ENCODE data around the gene ZNF771.

Gene ZNF771

DNA sequence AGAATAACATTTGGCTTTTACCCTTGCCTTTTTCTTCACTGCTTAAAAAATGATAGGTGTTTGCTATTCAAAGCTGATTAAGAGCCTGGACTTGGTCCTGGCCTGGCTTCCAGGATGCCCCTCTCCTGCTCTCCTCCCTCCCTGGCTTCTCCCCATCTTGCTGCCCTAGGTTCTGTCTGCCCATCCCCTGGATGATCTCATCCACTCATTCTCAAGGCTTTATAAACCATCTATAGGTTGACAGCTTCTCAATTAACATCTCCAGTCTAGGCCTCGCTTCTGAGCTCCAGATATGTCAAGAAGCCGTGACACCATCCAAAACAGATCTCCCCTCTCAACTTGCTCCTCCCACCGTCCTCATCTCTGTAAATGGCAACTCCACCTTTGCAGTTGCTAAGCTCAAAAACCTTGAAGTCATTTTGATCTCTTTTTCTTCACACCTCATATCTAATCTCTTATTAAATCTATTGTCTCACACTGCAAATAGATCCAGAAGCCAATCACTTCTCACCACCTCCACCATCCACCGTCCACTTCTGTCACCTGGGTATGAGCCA lies 8.7 kb downstream of the ZNF771 start:
- Histone ChIP-seq H3K4me3 (ENCODE audit: low read depth in 1 of 5, low read length in 5 of 5) (no peak overlapping the region), H3K27me3 (ENCODE audit: control insufficient read depth in 5 of 5, insufficient read depth in 4 of 5, low read length in 5 of 5) (no peaks in the 10 kb centered on the region), H3K36me3 (ENCODE audit: control insufficient read depth in 5 of 5, insufficient read depth in 5 of 5, low read length in 5 of 5) (peaks cover 0 to 22% (median 11%) of the 10 kb centered on the region in 5 donors), H3K27ac (ENCODE audit: low read depth, low read length) (no peak overlapping the region), H3K9me3 (ENCODE audit: control insufficient read depth in 5 of 5, low read length in 5 of 5) (no peaks in the 10 kb centered on the region), H3K9ac (ENCODE audit: low read length in 5 of 5) (no peak overlapping the region), H3K4me1 (ENCODE audit: control insufficient read depth in 5 of 5, insufficient read depth in 5 of 5, low read length in 5 of 5) (peaks cover 0 to 18% (median 11%) of the 10 kb centered on the region in 5 donors)

DNA sequence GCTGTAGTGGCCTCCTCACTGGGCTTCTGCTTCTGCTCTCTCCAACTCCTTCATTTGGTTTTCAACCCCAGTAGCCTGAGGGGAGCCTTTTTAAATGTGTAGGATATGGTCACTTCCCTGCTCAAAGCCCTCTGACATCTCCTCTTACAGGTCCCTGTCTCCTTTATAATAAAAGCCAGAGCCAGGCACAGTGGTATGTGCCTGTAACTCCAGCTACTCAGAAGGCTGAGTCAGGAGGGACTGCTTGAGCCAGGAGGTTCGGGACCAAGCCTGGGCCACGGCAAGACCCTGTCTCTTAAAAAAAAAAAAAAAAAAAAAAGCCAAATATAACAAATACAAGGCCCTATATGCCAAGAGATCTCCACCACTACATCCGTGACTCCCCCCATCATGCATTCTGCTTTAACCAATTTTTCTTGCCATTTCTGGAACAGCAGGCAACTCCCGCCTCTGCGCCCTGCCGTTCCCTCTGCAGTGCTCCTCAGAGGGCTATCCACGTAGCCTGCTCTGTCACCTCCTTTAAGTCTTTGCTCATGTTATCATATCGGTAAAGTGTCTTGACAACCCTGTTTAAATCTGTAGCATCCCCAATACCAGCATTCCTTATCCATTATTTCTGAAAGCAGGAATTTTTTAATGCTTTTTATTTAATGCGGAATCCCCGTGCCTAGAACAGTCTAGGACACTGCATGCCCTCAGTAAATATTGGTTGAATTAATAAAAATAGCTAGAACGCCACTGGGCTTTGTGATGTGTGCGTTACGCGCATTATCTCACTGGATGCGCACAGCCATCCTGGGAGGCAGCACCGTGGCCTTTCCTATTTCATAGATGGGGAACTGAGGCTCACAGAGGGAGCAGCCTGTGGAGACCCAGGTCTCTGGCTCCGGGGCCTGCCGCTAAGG lies 9.5 kb downstream of the ZNF771 start:
- Histone ChIP-seq H3K4me1 (ENCODE audit: control insufficient read depth in 5 of 5, insufficient read depth in 5 of 5, low read length in 5 of 5) (peaks cover 0 to 18% (median 11%) of the 10 kb centered on the region in 5 donors), H3K4me3 (ENCODE audit: low read depth in 1 of 5, low read length in 5 of 5) (peak overlapping the region; percentile 58 to 85 (median 74)), H3K36me3 (ENCODE audit: control insufficient read depth in 5 of 5, insufficient read depth in 5 of 5, low read length in 5 of 5) (peaks cover 0 to 19% (median 7%) of the 10 kb centered on the region in 5 donors), H3K27me3 (ENCODE audit: control insufficient read depth in 5 of 5, insufficient read depth in 4 of 5, low read length in 5 of 5) (no peaks in the 10 kb centered on the region), H3K9ac (ENCODE audit: low read length in 5 of 5) (peak overlapping the region in 1 of 5 donors; percentile 51), H3K27ac (ENCODE audit: low read depth, low read length) (no peak overlapping the region), H3K9me3 (ENCODE audit: control insufficient read depth in 5 of 5, low read length in 5 of 5) (no peaks in the 10 kb centered on the region)

DNA sequence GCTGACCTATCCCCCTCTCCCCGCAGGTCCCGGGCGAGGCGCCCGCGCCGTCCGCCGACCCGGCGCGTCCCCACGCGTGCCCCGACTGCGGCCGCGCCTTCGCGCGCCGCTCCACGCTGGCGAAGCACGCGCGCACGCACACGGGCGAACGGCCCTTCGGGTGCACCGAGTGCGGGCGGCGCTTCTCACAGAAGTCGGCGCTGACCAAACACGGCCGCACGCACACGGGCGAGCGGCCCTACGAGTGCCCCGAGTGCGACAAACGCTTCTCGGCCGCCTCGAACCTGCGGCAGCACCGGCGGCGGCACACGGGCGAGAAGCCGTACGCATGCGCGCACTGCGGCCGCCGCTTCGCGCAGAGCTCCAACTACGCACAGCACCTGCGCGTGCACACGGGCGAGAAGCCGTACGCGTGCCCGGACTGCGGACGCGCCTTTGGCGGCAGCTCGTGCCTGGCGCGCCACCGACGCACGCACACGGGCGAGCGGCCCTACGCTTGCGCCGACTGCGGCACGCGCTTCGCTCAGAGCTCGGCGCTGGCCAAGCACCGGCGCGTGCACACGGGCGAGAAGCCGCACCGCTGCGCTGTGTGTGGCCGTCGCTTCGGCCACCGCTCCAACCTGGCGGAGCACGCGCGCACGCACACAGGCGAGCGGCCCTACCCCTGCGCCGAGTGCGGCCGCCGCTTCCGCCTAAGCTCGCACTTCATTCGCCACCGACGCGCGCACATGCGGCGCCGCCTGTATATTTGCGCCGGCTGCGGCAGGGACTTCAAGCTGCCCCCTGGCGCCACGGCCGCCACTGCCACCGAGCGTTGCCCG lies 10.3 kb downstream of the ZNF771 start:
- H3K9ac ChIP-seq (ENCODE audit: low read length in 5 of 5), result peak overlapping the region in 3 of 5 donors; percentile 19 to 51 (median 37)
- peaks cover 0 to 22% (median 16%) of the 10 kb centered on the region in 5 donors for H3K36me3 ChIP-seq (ENCODE audit: control insufficient read depth in 5 of 5, insufficient read depth in 5 of 5, low read length in 5 of 5)
- H3K9me3 ChIP-seq (ENCODE audit: control insufficient read depth in 5 of 5, low read length in 5 of 5), result no peaks in the 10 kb centered on the region
- H3K27me3 ChIP-seq (ENCODE audit: control insufficient read depth in 5 of 5, insufficient read depth in 4 of 5, low read length in 5 of 5), result no peaks in the 10 kb centered on the region
- H3K4me3 ChIP-seq (ENCODE audit: low read depth in 1 of 5, low read length in 5 of 5), result peak overlapping the region; percentile 58 to 85 (median 74)
- H3K4me1 ChIP-seq (ENCODE audit: control insufficient read depth in 5 of 5, insufficient read depth in 5 of 5, low read length in 5 of 5), result peaks cover 0 to 18% (median 11%) of the 10 kb centered on the region in 5 donors
- H3K27ac ChIP-seq (ENCODE audit: low read depth, low read length), result no peak overlapping the region

DNA sequence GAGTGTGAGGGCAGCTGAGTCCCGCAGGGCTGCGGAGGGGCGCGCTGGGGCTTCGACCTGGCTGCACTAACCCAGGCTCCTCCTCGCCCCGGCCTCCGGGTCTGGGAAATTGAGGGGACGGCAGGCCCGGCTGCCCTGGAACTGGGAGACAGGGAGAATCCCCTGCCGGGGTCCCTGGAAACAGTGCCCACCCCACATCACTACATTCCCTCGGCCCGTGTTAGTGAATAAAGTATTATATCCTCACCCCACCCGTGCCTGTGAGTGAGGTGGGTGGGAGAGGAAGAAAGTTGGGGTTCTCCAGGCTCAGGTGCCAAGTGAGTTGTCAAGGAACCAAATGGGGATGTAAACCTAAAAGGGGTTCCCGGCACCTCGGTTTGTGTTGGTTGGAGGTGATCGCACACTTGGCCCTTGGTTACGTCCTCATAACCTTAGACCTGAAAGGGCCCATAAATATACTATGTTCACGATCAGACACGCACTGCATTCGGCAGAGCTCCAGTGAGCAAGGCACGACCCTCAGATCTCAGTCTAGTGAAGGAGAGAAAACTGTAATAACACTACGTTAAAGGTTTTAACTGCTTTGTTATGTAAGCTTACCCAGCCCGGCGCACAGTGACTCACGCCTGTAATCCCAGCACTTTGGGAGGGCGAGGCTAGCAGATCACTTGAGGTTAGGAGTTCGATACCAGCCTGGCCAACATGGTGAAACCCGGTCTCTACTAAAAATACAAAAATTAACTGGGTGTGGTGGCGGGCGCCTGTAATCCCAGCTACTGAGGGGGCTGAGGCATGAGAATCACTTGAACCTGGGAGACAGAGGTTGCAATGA lies 11.2 kb downstream of the ZNF771 start:
- Histone ChIP-seq H3K27ac (ENCODE audit: low read depth, low read length) (no peak overlapping the region), H3K9ac (ENCODE audit: low read length in 5 of 5) (peak overlapping the region in 2 of 5 donors; percentile 19 to 37), H3K27me3 (ENCODE audit: control insufficient read depth in 5 of 5, insufficient read depth in 4 of 5, low read length in 5 of 5) (no peaks in the 10 kb centered on the region), H3K4me1 (ENCODE audit: control insufficient read depth in 5 of 5, insufficient read depth in 5 of 5, low read length in 5 of 5) (peaks cover 0 to 18% (median 11%) of the 10 kb centered on the region in 5 donors), H3K4me3 (ENCODE audit: low read depth in 1 of 5, low read length in 5 of 5) (peak overlapping the region in 4 of 5 donors; percentile 70 to 85 (median 75)), H3K36me3 (ENCODE audit: control insufficient read depth in 5 of 5, insufficient read depth in 5 of 5, low read length in 5 of 5) (peaks cover 0 to 27% (median 18%) of the 10 kb centered on the region in 5 donors), H3K9me3 (ENCODE audit: control insufficient read depth in 5 of 5, low read length in 5 of 5) (no peaks in the 10 kb centered on the region)

DNA sequence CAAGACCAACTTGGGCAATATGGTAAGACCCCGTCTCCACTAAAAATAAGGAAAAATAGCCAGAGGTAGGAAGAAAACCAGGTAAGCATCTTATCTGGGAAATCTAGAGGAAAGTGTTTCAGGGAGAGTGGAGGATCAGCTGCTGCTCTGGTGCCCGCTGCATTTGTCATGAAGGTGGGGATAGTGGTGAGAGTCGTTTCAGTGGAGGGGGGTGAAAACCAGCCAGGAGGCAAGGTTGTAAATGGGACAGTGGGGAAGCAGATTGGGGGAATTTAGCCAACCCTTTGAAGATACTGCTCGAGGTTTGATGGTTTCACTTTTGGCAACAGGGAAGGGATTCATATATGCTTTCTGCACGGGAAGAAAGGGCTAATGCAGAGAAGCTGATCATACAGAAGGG lies 13.6 kb downstream of the ZNF771 start:
- H3K36me3 ChIP-seq (ENCODE audit: control insufficient read depth in 5 of 5, insufficient read depth in 5 of 5, low read length in 5 of 5), result peaks cover 0 to 37% (median 23%) of the 10 kb centered on the region in 5 donors
- no peaks in the 10 kb centered on the region for H3K27me3 ChIP-seq (ENCODE audit: control insufficient read depth in 5 of 5, insufficient read depth in 4 of 5, low read length in 5 of 5)
- H3K27ac ChIP-seq (ENCODE audit: low read depth, low read length), result no peak overlapping the region
- H3K9me3 ChIP-seq (ENCODE audit: control insufficient read depth in 5 of 5, low read length in 5 of 5), result no peaks in the 10 kb centered on the region
- H3K9ac ChIP-seq (ENCODE audit: low read length in 5 of 5), result no peak overlapping the region
- peaks cover 0 to 21% (median 15%) of the 10 kb centered on the region in 5 donors for H3K4me1 ChIP-seq (ENCODE audit: control insufficient read depth in 5 of 5, insufficient read depth in 5 of 5, low read length in 5 of 5)
- no peak overlapping the region for H3K4me3 ChIP-seq (ENCODE audit: low read depth in 1 of 5, low read length in 5 of 5)

DNA sequence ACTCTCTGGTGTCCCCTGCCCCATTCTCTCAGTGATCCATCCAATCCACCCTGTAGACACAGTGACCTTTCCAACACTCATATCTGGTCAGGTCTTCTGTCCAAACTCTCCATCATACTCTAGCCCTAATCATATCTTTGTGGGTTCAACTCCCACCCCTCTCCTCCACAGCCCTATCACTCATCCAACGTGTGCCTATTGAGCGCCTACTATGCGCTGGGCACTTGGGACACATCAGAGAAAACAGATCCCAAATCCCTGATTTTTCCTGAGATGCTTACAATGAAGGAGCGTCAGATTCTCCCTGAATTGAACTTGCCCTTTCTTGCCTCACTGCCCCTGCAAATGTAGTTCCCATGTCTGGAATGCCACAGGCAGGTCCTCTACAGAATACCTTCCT lies 20.6 kb downstream of the ZNF771 start:
- Histone ChIP-seq H3K27ac (ENCODE audit: low read depth, low read length) (no peak overlapping the region), H3K9me3 (ENCODE audit: control insufficient read depth in 5 of 5, low read length in 5 of 5) (no peaks in the 10 kb centered on the region), H3K4me3 (ENCODE audit: low read depth in 1 of 5, low read length in 5 of 5) (no peak overlapping the region), H3K4me1 (ENCODE audit: control insufficient read depth in 5 of 5, insufficient read depth in 5 of 5, low read length in 5 of 5) (peaks cover 0 to 25% (median 22%) of the 10 kb centered on the region in 5 donors), H3K27me3 (ENCODE audit: control insufficient read depth in 5 of 5, insufficient read depth in 4 of 5, low read length in 5 of 5) (no peaks in the 10 kb centered on the region), H3K9ac (ENCODE audit: low read length in 5 of 5) (no peak overlapping the region), H3K36me3 (ENCODE audit: control insufficient read depth in 5 of 5, insufficient read depth in 5 of 5, low read length in 5 of 5) (peaks cover 0 to 30% (median 22%) of the 10 kb centered on the region in 5 donors)

DNA sequence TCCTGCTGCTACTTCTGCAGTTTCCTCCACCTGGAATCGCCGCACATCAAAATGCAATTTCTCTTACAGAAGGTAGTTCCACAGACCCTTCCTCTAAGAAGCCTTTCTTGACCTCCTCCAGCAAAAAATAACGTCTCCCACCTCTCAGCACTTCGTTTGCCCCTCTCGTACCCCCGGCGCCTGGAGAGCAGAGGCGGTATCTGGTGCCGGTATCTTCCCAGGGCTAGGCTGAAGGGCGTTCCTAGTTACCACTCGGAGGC lies 21.9 kb downstream of the ZNF771 start:
- Histone ChIP-seq H3K4me3 (ENCODE audit: low read depth in 1 of 5, low read length in 5 of 5) (peak overlapping the region; percentile 65 to 89 (median 78)), H3K9ac (ENCODE audit: low read length in 5 of 5) (peak overlapping the region; percentile 48 to 87 (median 82)), H3K4me1 (ENCODE audit: control insufficient read depth in 5 of 5, insufficient read depth in 5 of 5, low read length in 5 of 5) (peaks cover 0 to 25% (median 22%) of the 10 kb centered on the region in 5 donors), H3K27ac (ENCODE audit: low read depth, low read length) (peak overlapping the region; percentile 60), H3K36me3 (ENCODE audit: control insufficient read depth in 5 of 5, insufficient read depth in 5 of 5, low read length in 5 of 5) (peaks cover 0 to 17% (median 11%) of the 10 kb centered on the region in 5 donors), H3K9me3 (ENCODE audit: control insufficient read depth in 5 of 5, low read length in 5 of 5) (no peaks in the 10 kb centered on the region), H3K27me3 (ENCODE audit: control insufficient read depth in 5 of 5, insufficient read depth in 4 of 5, low read length in 5 of 5) (no peaks in the 10 kb centered on the region)

DNA sequence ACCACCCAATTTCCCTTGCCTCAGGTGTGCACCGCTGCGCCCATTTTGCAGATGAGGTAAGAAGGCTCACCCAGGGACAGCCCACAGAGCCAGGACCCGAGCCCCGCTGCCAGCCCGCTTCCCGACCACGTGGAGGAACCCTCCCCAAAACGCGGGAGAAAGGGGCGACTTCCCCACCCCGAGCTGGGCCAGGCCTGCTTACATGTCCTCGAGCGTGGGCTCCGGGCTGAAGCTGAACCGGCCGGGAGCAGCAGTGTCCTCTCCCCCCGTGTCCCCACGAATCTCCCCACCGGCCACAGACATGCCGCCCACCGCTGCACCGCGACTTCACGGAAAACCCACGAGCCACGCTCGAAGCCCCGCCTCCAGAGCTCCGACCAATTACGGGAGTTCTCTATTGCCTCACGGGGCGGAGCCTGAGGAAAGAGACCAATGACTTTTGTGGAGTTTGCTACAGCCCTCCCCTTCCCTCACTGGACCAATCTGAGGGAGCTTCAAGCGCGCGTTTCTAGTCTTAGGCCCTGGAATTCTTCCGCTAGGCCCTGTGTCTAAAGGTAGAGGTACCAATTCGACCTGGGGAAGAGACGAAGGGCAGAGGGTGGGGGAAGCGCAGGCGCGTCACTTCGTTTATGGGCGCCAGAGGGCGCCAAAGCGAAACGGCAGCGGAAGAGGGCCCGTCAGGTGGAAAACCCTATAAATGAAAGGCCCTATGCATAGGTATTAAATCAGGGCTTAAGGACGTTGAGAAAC lies 22.4 kb downstream of the ZNF771 start, which contains the start of gene DCTPP1:
Gene DCTPP1 (minus strand): TSS at position 353 of the 750 bp plus-strand sequence. CDS start 50 bp downstream, at position 303.
- Histone ChIP-seq H3K4me1 (ENCODE audit: control insufficient read depth in 5 of 5, insufficient read depth in 5 of 5, low read length in 5 of 5) (peaks cover 0 to 25% (median 22%) of the 10 kb centered on the region in 5 donors), H3K36me3 (ENCODE audit: control insufficient read depth in 5 of 5, insufficient read depth in 5 of 5, low read length in 5 of 5) (peaks cover 0 to 12% (median 7%) of the 10 kb centered on the region in 5 donors), H3K9me3 (ENCODE audit: control insufficient read depth in 5 of 5, low read length in 5 of 5) (no peaks in the 10 kb centered on the region)

More for the DNA sequence above, 22.4 kb downstream of the ZNF771 start, which contains the start of gene DCTPP1:
- H3K27ac ChIP-seq (ENCODE audit: low read depth, low read length), result peak within 1 kb of the TSS; percentile 60
- no peaks in the 10 kb centered on the region for H3K27me3 ChIP-seq (ENCODE audit: control insufficient read depth in 5 of 5, insufficient read depth in 4 of 5, low read length in 5 of 5)
- H3K9ac ChIP-seq (ENCODE audit: low read length in 5 of 5), result peak within 1 kb of the TSS; percentile 64 to 87 (median 82)
- peak within 1 kb of the TSS; percentile 65 to 89 (median 78) for H3K4me3 ChIP-seq (ENCODE audit: low read depth in 1 of 5, low read length in 5 of 5)
